ENCODE results near the gene SMPDL3A. TPM values are rescaled to one million over a fixed set of nuclear protein-coding genes. Genes with fewer than 3 reads are reported as not detected.

Gene SMPDL3A
- total RNA-seq, 4 donors from 2014 or later = 82.5 to 111 (median 91.8) TPM

GRCh38 chr6:122778302-122778701 lies 10.8 kb upstream of the SMPDL3A start:
- 94% methylated on average over 5 of the region's 5 CpGs for WGBS
- TF ChIP-seq EP300 (IDR thresholded peaks at IDR 0.05) (no peak), POLR2AphosphoS5 (IDR thresholded peaks at IDR 0.05) (no peak), POLR2A (IDR thresholded peaks at IDR 0.05) (no peak), CTCF (IDR thresholded peaks at IDR 0.05) (no peak)
- no peak for DNase-seq (ENCODE audit: low spot score in 2 of 2)
- peaks cover 1% of the 10 kb centered on the region for H3K4me1 ChIP-seq
- H3K27ac ChIP-seq = no peak overlapping the region
- no peak overlapping the region for H3K4me3 ChIP-seq
- no peaks in the 10 kb centered on the region for H3K27me3 ChIP-seq
- no peaks in the 10 kb centered on the region for H3K36me3 ChIP-seq
- no peaks in the 10 kb centered on the region for H3K9me3 ChIP-seq

GRCh38 chr6:122778985-122779661 lies 9.9 kb upstream of the SMPDL3A start:
- H3K27me3 ChIP-seq = no peaks in the 10 kb centered on the region
- WGBS = 47% methylated on average over 13 of the region's 13 CpGs
- no peaks in the 10 kb centered on the region for H3K9me3 ChIP-seq
- no peaks in the 10 kb centered on the region for H3K4me1 ChIP-seq
- H3K36me3 ChIP-seq = no peaks in the 10 kb centered on the region
- H3K27ac ChIP-seq = no peak overlapping the region
- DNase-seq (ENCODE audit: low spot score in 2 of 2) = no peak
- no peak for TF ChIP-seq POLR2A (IDR thresholded peaks at IDR 0.05)
- no peak overlapping the region for H3K4me3 ChIP-seq

GRCh38 chr6:122779667-122780066 lies 9.4 kb upstream of the SMPDL3A start, which contains the start of gene FABP7:
TSS of gene FABP7 (plus strand) at chr6:122779716. CDS start at chr6:122779795, 79 bp downstream.
- no peak within 1 kb of the TSS for H3K4me3 ChIP-seq
- H3K9me3 ChIP-seq = no peaks in the 10 kb centered on the region
- H3K4me1 ChIP-seq = no peaks in the 10 kb centered on the region
- DNase-seq (ENCODE audit: low spot score in 2 of 2) = no peak
- TF ChIP-seq EP300 (IDR thresholded peaks at IDR 0.05) (no peak), POLR2A (IDR thresholded peaks at IDR 0.05) (no peak), POLR2AphosphoS5 (IDR thresholded peaks at IDR 0.05) (no peak), CTCF (IDR thresholded peaks at IDR 0.05) (no peak)
- no peaks in the 10 kb centered on the region for H3K27me3 ChIP-seq
- WGBS = 48% methylated on average over 3 of the region's 3 CpGs
- H3K36me3 ChIP-seq = no peaks in the 10 kb centered on the region
- H3K27ac ChIP-seq = no peak within 1 kb of the TSS

GRCh38 chr6:122780114-122780513 lies 8.9 kb upstream of the SMPDL3A start:
- no peaks in the 10 kb centered on the region for H3K4me1 ChIP-seq
- no peaks in the 10 kb centered on the region for H3K27me3 ChIP-seq
- no peaks in the 10 kb centered on the region for H3K9me3 ChIP-seq
- no peak overlapping the region for H3K4me3 ChIP-seq
- no peaks in the 10 kb centered on the region for H3K36me3 ChIP-seq
- no peak overlapping the region for H3K27ac ChIP-seq
- DNase-seq (ENCODE audit: low spot score in 2 of 2) = no peak
- 48% methylated on average over 5 of the region's 5 CpGs for WGBS
- no peak for TF ChIP-seq CTCF (IDR thresholded peaks at IDR 0.05)
- no peak for TF ChIP-seq POLR2A (IDR thresholded peaks at IDR 0.05)
- no peak for TF ChIP-seq EP300 (IDR thresholded peaks at IDR 0.05)
- TF ChIP-seq POLR2AphosphoS5 (IDR thresholded peaks at IDR 0.05) = no peak

- Histone ChIP-seq H3K36me3 (no peaks in the 10 kb centered on the region), H3K4me3 (no peak overlapping the region), H3K27me3 (no peaks in the 10 kb centered on the region), H3K27ac (no peak overlapping the region), H3K4me1 (no peaks in the 10 kb centered on the region), H3K9me3 (no peaks in the 10 kb centered on the region)
- DNase-seq (ENCODE audit: low spot score in 2 of 2) = no peak
- 92% methylated on average over 7 of the region's 7 CpGs for WGBS
- TF ChIP-seq EP300 (IDR thresholded peaks at IDR 0.05) (no peak), POLR2AphosphoS5 (IDR thresholded peaks at IDR 0.05) (no peak), CTCF (IDR thresholded peaks at IDR 0.05) (no peak), POLR2A (IDR thresholded peaks at IDR 0.05) (no peak)
Observed at GRCh38 chr6:122781716-122782115, 7.3 kb upstream of the SMPDL3A start.
